Testis (tissue), 2 donors: ENCODE data around the gene MLXIPL.
"Not testable (repeated sequence)": the region's sequence is repeated elsewhere in the genome, so short reads cannot be mapped to it uniquely, and the experiment has no call there.

Source experiments
- CTCF ChIP-seq, 3 experiments: fragments of 450-650 bp in 2 of 3; fragments of 200-600 bp in 1 of 3; sonication (generic) in 1 of 3; IDR thresholded peaks; one replicate each; pipeline ENCODE4 v1.5.1; 2016 to 2019; ENCODE audit warnings: antibody characterized with exemption in 3 of 3, mild to moderate bottlenecking in 2 of 3, moderate library complexity in 1 of 3
- POLR2A ChIP-seq: fragments of 450-650 bp; IDR thresholded peaks from one replicate; pipeline ENCODE4 v1.6.1; 2017; ENCODE audit warnings: antibody characterized with exemption, mild to moderate bottlenecking, moderate library complexity

- TF ChIP-seq CTCF (IDR thresholded peaks at IDR 0.05); POLR2A: not testable (repeated sequence)
Observed at GRCh38 chr7:73655309-73655708, 31.0 kb upstream of the MLXIPL start.
